ENCODE results near the gene SCIN.
"Not testable (repeated sequence)": the region's sequence is repeated elsewhere in the genome, so short reads cannot be mapped to it uniquely, and the experiment has no call there.

Gene SCIN

DNA sequence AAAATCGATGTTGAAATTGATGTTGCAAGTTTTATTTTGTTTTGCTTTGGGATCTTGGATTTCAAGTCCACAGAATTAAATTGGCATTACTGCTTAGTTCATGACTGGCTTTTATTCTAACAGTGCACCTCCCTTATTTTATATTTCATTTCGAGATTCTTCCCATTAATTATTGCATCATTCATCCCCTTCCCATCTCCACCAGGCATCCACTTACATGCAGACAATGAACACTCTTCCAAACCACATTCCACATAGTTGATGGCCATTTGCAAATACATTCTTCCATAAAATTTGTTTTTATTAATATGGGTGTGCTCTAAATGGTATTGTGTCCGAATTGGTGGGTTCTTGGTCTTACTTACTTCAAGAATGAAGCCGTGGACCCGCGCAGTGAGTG lies 15.6 kb upstream of the SCIN start:
- no peaks in the 10 kb centered on the region for H3K36me3 ChIP-seq (ENCODE audit: insufficient read depth, low read length)
- H4K20me1 ChIP-seq (ENCODE audit: insufficient read depth, low read length): no peaks in the 10 kb centered on the region
- no peaks in the 10 kb centered on the region for H3K4me1 ChIP-seq (ENCODE audit: insufficient read depth, low read length)
- H3K79me2 ChIP-seq (ENCODE audit: insufficient read depth, low read length): no peaks in the 10 kb centered on the region
- H2AFZ ChIP-seq (ENCODE audit: low read depth, low read length): no peak overlapping the region
- DNase-seq (no peak), ATAC-seq (ENCODE audit: insufficient read depth, low read depth) (no peak)
- no peaks in the 10 kb centered on the region for H3K9me3 ChIP-seq (ENCODE audit: insufficient read depth, low read length, severe bottlenecking)
- no peak overlapping the region for H3K27ac ChIP-seq (ENCODE audit: low read length)
- H3K4me2 ChIP-seq (ENCODE audit: insufficient read depth, low read length): no peak overlapping the region
- no peak overlapping the region for H3K4me3 ChIP-seq (ENCODE audit: low read depth in 1 of 2, low read length in 2 of 2)
- H3K9ac ChIP-seq (ENCODE audit: low read depth, low read length): no peak overlapping the region
- TF ChIP-seq, protein P1, sequence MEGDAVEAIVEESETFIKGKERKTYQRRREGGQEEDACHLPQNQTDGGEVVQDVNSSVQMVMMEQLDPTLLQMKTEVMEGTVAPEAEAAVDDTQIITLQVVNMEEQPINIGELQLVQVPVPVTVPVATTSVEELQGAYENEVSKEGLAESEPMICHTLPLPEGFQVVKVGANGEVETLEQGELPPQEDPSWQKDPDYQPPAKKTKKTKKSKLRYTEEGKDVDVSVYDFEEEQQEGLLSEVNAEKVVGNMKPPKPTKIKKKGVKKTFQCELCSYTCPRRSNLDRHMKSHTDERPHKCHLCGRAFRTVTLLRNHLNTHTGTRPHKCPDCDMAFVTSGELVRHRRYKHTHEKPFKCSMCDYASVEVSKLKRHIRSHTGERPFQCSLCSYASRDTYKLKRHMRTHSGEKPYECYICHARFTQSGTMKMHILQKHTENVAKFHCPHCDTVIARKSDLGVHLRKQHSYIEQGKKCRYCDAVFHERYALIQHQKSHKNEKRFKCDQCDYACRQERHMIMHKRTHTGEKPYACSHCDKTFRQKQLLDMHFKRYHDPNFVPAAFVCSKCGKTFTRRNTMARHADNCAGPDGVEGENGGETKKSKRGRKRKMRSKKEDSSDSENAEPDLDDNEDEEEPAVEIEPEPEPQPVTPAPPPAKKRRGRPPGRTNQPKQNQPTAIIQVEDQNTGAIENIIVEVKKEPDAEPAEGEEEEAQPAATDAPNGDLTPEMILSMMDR (IDR thresholded peaks at IDR 0.05; ENCODE audit: borderline replicate concordance, extremely low read depth, low read length, poor library complexity, severe bottlenecking): no peak
- TF ChIP-seq EZH2 (IDR thresholded peaks at IDR 0.05; ENCODE audit: borderline replicate concordance, low read depth, low read length, severe bottlenecking): no peak
- H3K27me3 ChIP-seq (ENCODE audit: insufficient read depth, low read length, poor library complexity): no peaks in the 10 kb centered on the region

DNA sequence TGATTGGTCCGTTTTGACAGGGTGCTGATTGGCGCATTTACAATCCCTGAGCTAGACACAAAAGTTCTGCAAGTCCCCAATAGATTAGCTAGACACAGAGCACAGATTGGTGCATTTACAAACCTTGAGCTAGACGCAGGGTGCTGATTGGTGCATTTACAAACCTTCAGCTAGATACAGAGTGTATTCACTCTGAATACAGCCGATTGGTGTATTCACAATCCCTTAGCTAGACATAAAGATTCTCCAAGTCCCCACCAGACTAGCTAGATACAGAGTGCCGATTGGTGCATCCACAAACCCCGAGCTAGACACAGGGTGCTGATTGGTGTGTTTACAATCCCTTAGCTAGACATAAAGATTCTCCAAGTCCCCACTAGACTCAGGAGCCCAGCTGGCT lies 14.8 kb upstream of the SCIN start:
- ATAC-seq (ENCODE audit: insufficient read depth, low read depth); H3K4me3 ChIP-seq (ENCODE audit: low read depth in 1 of 2, low read length in 2 of 2); H3K27me3 ChIP-seq (ENCODE audit: insufficient read depth, low read length, poor library complexity); H3K4me2 ChIP-seq (ENCODE audit: insufficient read depth, low read length); H3K79me2 ChIP-seq (ENCODE audit: insufficient read depth, low read length); H3K4me1 ChIP-seq (ENCODE audit: insufficient read depth, low read length); H2AFZ ChIP-seq (ENCODE audit: low read depth, low read length); H4K20me1 ChIP-seq (ENCODE audit: insufficient read depth, low read length); DNase-seq; H3K9me3 ChIP-seq (ENCODE audit: insufficient read depth, low read length, severe bottlenecking); H3K36me3 ChIP-seq (ENCODE audit: insufficient read depth, low read length); H3K27ac ChIP-seq (ENCODE audit: low read length); H3K9ac ChIP-seq (ENCODE audit: low read depth, low read length): not testable (repeated sequence)

DNA sequence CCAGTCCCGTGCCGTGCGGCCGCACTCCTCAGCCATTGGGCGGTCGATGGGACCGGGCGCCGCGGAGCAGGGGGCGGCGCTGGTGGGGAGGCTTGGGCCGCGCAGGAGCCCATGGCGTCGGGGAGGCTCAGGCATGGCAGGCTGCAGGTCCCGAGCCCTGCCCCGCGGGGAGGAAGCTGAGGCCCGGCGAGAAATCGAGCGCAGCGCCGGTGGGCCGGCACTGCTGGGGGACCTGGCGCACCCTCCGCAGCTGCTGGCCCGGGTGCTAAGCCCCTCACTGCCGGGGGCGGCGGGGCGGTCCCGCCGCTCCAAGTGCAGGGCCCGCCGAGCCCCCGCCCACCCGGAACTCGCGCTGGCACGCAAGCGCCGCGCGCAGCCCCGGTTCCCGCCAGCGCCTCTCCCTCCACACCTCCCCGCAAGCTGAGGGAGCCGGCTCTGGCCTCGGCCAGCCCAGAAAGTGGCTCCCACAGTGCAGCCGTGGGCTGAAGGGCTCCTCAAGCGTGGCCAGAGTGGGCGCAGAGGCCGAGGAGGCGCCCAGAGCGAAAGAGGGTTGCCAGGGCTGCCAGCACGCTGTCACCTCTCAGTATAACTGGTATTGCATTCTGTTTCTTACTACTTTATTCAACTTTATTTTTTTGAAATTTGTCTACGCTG lies 14.3 kb upstream of the SCIN start:
- not testable (repeated sequence) for H4K20me1 ChIP-seq (ENCODE audit: insufficient read depth, low read length); H3K27me3 ChIP-seq (ENCODE audit: insufficient read depth, low read length, poor library complexity); H3K4me1 ChIP-seq (ENCODE audit: insufficient read depth, low read length); H3K36me3 ChIP-seq (ENCODE audit: insufficient read depth, low read length); H3K4me2 ChIP-seq (ENCODE audit: insufficient read depth, low read length); ATAC-seq (ENCODE audit: insufficient read depth, low read depth); H3K79me2 ChIP-seq (ENCODE audit: insufficient read depth, low read length); DNase-seq; H3K4me3 ChIP-seq (ENCODE audit: low read depth in 1 of 2, low read length in 2 of 2); H3K27ac ChIP-seq (ENCODE audit: low read length); H3K9ac ChIP-seq (ENCODE audit: low read depth, low read length); H3K9me3 ChIP-seq (ENCODE audit: insufficient read depth, low read length, severe bottlenecking); H2AFZ ChIP-seq (ENCODE audit: low read depth, low read length)

DNA sequence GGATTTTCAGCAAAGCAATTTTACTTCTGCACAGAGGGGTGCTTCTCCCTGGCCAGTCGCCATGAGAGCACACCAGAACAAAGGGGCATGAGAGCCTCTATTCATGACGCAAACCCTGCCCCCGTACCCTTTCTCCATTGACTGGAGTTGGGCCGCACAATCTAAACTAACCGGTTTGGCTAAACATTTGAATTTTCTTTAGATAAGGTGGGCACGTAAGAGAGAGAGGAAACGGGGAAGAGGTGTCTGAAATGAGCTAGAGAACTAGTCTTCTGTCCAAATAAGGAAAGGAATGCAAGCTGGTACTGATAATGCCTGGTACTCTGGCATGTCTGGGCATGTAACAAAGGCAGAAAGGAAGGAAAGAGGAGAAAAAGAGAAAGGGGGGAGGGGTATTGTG lies 13.2 kb upstream of the SCIN start:
- Histone ChIP-seq H3K4me1 (ENCODE audit: insufficient read depth, low read length) (no peaks in the 10 kb centered on the region), H3K4me2 (ENCODE audit: insufficient read depth, low read length) (no peak overlapping the region), H2AFZ (ENCODE audit: low read depth, low read length) (no peak overlapping the region), H3K9me3 (ENCODE audit: insufficient read depth, low read length, severe bottlenecking) (no peaks in the 10 kb centered on the region), H4K20me1 (ENCODE audit: insufficient read depth, low read length) (no peaks in the 10 kb centered on the region), H3K79me2 (ENCODE audit: insufficient read depth, low read length) (no peaks in the 10 kb centered on the region), H3K27me3 (ENCODE audit: insufficient read depth, low read length, poor library complexity) (no peaks in the 10 kb centered on the region), H3K27ac (ENCODE audit: low read length) (no peak overlapping the region), H3K36me3 (ENCODE audit: insufficient read depth, low read length) (no peaks in the 10 kb centered on the region), H3K4me3 (ENCODE audit: low read depth in 1 of 2, low read length in 2 of 2) (no peak overlapping the region), H3K9ac (ENCODE audit: low read depth, low read length) (no peak overlapping the region)
- DNase-seq (no peak), ATAC-seq (ENCODE audit: insufficient read depth, low read depth) (no peak)
- TF ChIP-seq EZH2 (IDR thresholded peaks at IDR 0.05; ENCODE audit: borderline replicate concordance, low read depth, low read length, severe bottlenecking): no peak
- TF ChIP-seq, protein P1 (IDR thresholded peaks at IDR 0.05; ENCODE audit: borderline replicate concordance, extremely low read depth, low read length, poor library complexity, severe bottlenecking): no peak

Data from DND-41 (cell line).